ENCODE results near the gene ERCC2.
"Not testable (repeated sequence)": the region's sequence is repeated elsewhere in the genome, so short reads cannot be mapped to it uniquely, and the experiment has no call there.

ERCC2 gene

DNA sequence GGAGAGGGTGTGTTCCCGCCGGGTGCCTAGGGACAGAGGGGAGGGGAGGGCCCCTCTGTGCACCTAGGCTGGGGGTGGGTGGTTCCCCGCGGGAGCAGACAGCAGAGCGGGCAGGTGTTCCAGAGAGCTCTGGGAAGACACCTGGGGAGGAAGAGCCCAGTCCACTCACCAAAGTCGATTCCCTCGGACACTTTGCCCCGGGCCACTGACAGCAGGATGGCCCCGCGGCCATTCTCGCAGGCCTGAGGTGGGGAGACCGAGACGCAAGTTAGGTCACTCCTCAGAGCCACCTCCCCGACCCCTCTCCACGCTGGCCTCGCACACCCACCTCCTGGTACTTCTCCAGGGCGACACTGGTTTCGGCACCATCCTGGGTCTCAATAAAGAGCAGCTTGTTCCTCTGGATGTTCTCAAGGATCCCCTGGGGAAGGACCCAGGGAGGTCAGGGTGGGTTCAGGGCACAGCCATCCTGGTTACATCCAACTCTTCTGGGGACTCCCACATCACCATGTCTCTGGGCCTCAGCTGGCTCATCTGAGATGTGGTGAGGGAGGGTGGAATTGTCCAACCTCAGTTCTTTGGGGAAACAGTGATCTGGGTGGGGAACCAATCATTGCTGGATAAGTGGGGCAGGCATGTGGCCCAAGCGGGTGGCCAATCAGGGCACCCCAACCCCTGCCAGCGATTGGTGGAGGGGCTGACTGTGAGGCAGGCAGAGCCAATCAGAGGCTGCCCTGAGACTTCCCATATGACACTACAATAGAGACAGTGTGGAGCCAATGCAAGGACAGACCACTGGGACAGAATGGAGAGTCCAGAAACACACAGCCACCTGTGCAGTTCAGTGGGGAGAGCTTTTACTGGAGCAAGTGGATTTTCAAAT, 17.2 kb downstream of the ERCC2 start:
- no peak for DNase-seq

- DNase-seq = no peak
Measured at GRCh38 chr19:45352471-45352870, 17.9 kb downstream of the ERCC2 start.

DNA sequence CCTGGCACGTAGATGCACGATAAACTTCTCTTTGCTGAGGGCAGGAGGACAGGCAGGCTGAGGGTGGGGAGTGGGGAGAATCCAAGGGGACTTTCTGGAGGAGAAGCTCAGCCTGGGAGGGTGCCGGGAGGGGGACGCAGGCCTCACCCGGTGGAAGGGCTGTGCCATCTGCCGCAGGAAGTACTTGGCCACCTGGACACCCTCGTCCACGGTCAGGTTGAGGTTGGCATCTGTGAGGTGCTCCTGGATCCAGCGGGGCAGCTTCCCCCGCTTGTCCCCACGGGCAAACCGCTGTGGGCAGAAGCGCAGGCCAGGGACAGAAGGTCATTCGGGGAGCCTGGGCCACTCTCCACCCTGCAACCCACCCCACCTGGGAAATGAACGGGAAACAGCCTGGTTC, 18.3 kb downstream of the ERCC2 start:
- DNase-seq = no peak

DNA sequence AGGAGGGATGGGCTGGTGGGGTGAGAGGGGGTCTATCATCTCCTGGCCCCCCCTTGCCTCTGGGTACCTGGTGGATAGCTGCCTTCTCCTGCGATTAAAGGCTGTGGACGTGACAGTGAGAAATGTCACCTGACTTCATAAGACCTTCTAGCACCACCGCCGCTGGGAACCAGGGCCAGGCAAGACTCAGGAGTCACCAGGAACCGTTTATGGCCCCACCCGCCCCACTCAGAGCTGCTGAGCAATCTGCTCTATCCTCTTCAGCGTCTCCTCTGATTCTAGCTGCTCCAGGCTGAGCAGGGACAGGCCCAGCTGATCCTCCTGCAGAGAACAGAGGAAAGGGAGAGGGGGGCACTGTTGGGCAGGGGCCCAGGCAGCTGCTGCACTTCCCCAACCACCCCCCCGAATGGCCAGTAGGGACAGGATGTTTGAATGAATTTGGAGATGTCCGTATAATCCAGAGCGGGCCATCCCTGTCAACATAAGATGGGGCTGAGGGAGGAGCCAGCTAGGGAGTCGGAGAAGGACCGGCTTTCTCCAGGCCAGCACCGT, 18.9 kb downstream of the ERCC2 start:
- no peak for DNase-seq

DNA sequence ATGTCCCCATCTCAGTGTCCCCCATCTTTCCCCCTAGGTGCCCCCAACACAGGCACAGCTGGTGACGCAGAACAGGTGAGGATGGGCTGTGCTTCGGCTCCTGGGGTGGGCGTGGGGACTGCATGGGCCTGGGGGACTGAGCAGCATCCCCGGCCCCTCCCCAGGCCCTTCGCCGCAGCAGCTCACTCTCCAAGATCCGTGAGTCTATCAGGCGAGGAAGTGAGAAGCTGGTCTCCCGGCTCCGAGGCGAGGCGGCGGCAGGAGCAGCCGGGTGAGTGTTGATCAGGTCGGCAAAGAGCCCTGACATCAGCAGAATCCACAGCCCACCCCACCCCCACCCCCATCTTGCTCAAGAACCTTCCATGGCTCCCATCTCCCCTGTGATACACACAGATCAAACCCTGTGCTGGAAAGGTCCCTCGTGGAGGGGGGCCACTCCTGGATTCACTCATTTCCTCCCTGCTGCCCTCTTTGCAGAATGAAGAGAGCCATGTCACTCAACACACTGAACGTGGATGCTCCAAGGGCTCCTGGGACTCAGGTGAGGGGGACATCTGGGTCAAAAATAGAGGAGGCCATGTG, 19.8 kb downstream of the ERCC2 start:
- DNase-seq = no peak

DNA sequence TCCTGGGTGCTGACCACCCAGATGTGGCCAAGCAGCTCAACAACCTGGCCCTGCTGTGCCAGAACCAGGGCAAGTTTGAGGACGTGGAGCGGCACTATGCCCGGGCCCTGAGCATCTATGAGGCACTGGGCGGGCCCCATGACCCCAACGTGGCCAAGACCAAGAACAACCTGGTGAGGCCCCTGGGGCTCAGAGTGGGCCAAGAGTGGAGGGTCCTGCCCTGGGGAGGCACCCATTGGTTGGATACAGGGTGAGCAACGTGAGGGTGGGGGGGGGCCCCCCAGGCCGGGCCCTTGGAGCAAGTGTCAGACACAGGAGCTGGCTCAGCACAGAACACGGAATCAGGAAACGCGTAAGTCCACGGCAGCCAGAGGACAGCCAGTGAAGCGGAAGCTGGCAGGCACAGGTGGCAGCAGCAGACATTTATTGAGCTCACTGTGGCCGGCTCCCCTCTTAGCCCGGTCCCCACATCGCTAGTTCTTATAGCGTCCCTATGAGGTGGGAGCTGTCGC, 20.9 kb downstream of the ERCC2 start:
- DNase-seq = no peak

DNA sequence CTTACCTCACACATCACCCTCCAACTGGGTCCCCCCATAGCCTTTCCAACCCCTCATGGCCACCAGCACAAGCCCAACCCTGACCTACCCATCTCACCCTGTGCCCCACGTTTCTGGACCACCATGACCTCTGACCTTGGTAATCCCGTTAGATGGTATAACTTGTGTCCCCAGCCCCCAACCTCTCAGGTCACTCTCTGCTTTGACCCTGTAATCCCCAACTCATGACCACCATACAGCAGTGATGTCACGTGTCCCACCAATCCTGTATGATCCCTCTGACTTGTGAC, 21.3 kb downstream of the ERCC2 start:
- no peak for DNase-seq

DNA sequence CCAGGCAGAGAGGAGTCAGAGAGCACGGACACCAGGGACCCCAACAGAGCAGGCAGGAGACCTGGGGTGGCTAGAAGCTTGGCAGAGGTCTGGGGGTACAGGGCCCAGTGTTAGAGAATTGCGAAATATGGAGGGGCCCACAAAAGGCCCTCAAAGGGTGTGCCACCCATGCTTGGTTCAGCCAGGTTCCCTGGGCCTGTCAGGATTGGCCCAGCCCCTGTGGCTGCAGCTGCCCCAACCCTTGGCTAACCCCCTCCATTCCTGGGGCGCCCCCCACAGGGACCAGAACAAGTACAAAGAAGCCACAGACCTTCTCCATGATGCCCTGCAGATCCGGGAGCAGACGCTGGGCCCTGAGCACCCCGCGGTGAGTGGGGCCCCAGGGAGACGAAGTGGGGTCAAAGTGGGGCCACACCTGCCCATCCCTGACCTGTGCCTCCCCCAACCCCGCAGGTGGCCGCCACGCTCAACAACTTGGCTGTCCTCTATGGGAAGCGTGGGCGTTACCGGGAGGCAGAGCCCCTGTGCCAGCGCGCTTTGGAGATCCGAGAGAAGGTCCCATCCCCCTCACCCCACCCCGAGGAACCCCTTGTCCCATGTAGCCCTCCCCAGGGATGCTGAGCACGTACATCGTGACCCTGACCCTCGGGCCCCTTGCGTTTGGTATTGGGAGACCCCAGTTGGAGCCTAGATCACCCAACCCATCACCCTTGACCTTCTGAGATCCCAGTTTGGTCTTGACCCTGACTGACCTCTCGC, 21.8 kb downstream of the ERCC2 start:
- no peak for DNase-seq

- DNase-seq = no peak
Measured at GRCh38 chr19:45347570-45348366, 22.6 kb downstream of the ERCC2 start.

DNA sequence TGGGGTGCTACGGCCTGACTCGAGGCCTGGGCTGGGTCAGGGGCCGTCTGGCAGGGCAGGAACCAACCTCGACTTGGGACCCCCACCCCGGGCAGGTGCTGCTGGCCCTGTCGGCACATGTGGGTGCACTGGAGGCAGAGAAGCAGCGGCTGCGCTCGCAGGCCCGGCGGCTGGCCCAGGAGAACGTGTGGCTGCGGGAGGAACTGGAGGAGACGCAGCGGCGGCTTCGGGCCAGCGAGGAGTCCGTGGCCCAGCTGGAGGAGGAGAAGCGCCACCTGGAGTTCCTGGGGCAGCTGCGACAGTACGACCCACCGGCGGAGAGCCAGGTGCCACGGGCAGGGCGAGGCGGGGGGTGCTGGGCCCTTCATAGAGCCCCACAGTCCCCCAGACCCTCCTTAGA, 23.9 kb downstream of the ERCC2 start:
- DNase-seq = no peak

GRCh38 chr19:45345506-45345860, 24.9 kb downstream of the ERCC2 start:
- no peak for DNase-seq

DNA sequence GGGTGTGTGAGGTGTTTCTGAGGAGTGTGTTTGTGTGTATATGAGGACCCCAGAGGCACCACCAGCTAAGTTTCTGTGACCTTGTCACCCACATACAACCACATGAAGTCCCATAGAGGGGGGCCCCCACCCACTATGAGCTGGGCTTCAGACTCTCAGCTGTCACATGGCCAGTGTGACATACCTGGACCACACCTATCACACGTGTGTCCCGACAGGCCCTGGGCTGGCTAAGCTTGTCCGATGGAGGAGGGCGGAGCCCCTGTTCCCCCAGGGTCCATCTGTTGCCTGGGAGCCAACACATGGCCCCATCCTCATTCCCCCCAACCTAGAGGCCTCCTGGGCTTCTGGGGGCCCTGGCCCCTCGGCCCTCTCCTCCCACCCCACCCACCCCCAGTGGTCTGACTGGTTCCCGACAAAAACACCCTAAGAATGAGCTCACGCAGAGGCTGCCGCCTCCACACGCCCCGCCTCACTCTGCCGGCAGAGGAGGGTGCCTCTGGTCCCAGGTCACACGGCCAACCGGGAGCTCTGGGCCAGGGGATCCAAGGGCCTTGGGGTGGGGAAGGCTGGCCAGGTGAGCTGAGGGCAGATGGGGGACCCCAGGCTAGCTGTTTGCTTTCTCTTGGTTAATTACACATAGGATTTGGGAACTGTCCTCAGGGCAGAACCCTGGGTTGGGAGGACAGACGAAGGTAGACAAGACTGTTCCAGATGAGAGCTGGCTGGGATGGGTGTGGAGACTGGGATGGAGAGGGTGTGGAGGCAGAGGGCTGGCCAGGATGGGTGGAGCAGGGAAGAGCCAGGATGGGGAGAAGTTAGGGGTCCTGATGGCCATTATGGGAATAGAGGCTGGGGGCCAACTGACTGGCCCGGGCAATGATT, 25.5 kb downstream of the ERCC2 start:
- DNase-seq = no peak

GRCh38 chr19:45342911-45343310, 27.5 kb downstream of the ERCC2 start:
- DNase-seq = no peak

GRCh38 chr19:45340899-45341453, 29.4 kb downstream of the ERCC2 start:
- no peak for DNase-seq

DNA sequence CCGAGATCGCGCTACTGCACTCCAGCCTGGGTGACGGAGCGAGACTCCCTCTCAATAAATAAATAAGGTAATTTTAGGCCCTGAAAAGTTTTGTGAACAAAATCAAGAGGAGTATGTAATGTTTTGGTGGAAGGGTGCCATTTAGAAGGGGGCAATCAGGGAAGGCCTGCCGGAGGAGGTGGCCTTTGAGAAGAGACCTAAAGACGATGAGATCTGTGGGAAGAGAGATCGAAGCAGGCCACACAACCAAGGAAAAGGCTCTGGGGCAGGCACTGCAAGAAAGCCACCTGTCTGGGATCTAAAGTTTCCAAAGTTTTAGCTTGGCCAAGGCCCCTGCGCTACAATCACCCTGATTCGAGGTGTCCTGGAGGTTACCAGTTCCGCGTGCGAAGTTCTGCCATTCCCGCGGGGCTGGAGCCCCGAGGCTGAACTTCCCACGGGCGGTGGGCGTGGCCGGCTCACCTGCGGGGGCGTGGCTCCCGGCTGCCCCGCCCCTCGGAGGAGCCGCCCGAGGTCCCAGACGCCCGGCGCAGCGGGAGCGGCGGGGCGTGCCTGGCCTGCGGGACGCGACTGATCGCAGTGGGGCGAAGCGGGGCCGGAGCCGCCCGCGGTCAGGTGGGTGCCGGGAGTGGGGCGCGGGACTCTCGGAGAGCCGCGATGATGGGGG, 30.0 kb downstream of the ERCC2 start, which contains the start of gene KLC3:
KLC3 (plus strand) TSS at position 519 of the 667 bp plus-strand sequence. CDS start 4,792 bp downstream, outside the sequence.
- peak; percentile 55 for DNase-seq

DNA sequence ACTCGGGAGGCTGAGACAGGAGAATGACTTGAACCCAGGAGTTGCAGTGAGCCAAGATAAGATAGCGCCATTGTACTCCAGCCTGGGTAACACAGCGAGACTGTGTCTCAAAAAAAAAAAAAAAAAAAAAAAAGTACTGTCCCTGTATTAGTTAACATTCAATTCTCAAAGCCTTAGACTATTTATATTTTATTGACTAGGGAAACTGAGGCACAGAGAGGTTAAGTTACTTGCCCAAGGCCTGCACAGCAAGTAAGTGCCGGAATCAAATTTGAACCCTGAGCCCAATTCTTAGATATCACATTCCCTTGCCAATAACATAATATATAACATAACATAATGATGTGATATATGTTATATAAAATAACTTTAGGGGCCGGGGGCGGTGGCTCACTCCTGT, 30.7 kb downstream of the ERCC2 start:
- DNase-seq = no peak

GRCh38 chr19:45336696-45337251, 33.6 kb downstream of the ERCC2 start:
- DNase-seq = no peak

DNA sequence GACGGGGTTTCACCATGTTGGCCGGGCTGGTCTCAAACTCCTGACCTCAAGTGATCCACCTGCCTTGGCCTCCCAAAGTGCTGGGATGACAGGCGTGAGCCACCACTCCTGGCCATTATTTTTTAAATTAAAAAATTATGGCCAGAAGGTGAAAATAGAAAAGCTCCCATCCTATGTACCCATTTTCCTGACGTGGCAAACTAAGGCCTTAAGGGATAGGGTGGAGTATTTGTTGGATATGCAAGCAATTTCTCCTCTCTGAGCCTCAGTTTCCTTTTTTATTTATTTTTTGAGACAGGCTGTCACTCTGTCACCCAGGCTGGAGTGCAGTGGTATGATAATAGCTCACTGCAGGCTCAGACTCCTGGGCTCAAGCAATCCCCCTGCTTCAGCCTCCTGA, 35.5 kb downstream of the ERCC2 start:
- not testable (repeated sequence) for DNase-seq

DNA sequence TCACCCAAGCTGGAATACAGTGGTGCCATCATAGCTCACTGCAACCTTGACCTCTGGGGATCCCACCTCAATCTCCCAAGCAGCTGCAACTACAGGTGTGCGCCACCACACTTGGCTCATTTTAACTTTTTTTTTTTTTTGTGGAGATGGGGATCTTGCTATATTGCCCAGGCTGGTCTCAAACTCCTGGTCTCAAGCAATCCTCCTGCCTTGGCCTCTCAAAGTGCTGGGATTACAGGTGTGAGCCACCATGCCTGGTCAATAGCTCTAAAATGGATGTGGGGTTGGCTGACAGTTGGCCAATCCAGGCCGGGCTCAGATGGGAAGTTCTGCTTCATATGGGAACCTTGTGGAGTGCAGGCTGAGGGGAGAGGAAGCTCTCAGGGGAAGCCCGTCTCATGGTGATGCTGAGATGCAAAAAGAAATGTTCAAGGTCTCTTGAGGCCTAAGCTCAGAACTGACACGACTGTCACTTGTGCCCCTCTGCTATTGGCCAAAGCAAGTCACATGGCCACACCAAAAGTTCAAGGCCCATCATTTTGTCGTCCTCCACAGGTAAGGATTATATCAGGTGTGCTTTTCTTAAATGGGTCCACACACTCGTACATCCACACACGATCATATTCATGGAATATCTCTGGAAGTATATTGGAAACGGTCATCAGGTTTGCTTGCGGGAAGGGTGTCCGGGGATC, 36.6 kb downstream of the ERCC2 start:
- DNase-seq = no peak

- DNase-seq = no peak
Measured at GRCh38 chr19:45331411-45331810, 39.0 kb downstream of the ERCC2 start.
